ENCODE results near the gene CFLAR. TPM values are rescaled to one million over a fixed set of nuclear protein-coding genes. Genes with fewer than 3 reads are reported as not detected.

CFLAR gene
- total RNA-seq, 4 donors from 2014 or later: 157 to 526 (median 297) TPM

GRCh38 chr2:201191132-201191875 is 75.3 kb downstream of the CFLAR start:
- DNase-seq: no peak
- no peak overlapping the region for H3K4me3 ChIP-seq
- peaks cover 0 to 33% (median 9%) of the 10 kb centered on the region in 4 donors for H3K4me1 ChIP-seq
- no peaks in the 10 kb centered on the region for H3K9me3 ChIP-seq
- no peaks in the 10 kb centered on the region for H3K27me3 ChIP-seq
- no peak for TF ChIP-seq POLR2A (IDR thresholded peaks at IDR 0.05)
- TF ChIP-seq CTCF (IDR thresholded peaks at IDR 0.05): no peak
- peaks cover 0 to 22% (median 0%) of the 10 kb centered on the region in 3 donors for H3K36me3 ChIP-seq
- H3K27ac ChIP-seq: peak overlapping the region in 3 of 4 donors; percentile 32 to 61 (median 33)

GRCh38 chr2:201194097-201194496 is 78.1 kb downstream of the CFLAR start:
- no peaks in the 10 kb centered on the region for H3K27me3 ChIP-seq
- TF ChIP-seq CTCF (IDR thresholded peaks at IDR 0.05): no peak
- TF ChIP-seq POLR2A (IDR thresholded peaks at IDR 0.05): no peak
- H3K36me3 ChIP-seq: peaks cover 0 to 23% (median 0%) of the 10 kb centered on the region in 3 donors
- peak overlapping the region; percentile 7 to 60 (median 39) for H3K27ac ChIP-seq
- no peak overlapping the region for H3K4me3 ChIP-seq
- no peaks in the 10 kb centered on the region for H3K9me3 ChIP-seq
- no peak for DNase-seq
- H3K4me1 ChIP-seq: peaks cover 0 to 24% (median 9%) of the 10 kb centered on the region in 4 donors

DNA sequence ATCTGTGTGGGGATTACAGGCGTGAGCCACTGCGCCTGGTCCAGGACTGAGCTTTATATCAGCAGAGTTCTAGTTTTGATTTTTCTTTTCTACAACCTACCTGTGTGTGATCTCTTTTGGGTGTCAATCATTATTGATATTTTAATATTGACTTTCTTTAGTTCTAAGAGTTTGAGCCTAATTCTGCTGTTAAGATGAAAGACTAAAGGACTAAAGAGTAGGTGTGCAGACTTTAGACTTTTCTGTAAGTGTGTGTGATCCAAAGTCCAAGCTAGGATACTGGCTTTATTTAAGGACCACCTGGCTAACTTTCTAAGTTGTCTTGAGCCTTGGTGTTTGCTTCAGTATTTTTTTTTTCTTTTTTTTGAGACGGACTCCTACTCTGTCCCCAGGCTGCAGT is 79.4 kb downstream of the CFLAR start:
- Histone ChIP-seq H3K27ac (peak overlapping the region in 3 of 4 donors; percentile 6 to 62 (median 36)), H3K27me3 (no peaks in the 10 kb centered on the region), H3K4me1 (peaks cover 0 to 24% (median 9%) of the 10 kb centered on the region in 4 donors), H3K36me3 (peaks cover 0 to 25% (median 0%) of the 10 kb centered on the region in 3 donors), H3K4me3 (no peak overlapping the region), H3K9me3 (no peaks in the 10 kb centered on the region)
- TF ChIP-seq CTCF (IDR thresholded peaks at IDR 0.05): no peak
- no peak for TF ChIP-seq POLR2A (IDR thresholded peaks at IDR 0.05)
- DNase-seq: no peak

- H3K4me1 ChIP-seq: peaks cover 0 to 24% (median 9%) of the 10 kb centered on the region in 4 donors
- DNase-seq: no peak
- peaks cover 0 to 32% (median 0%) of the 10 kb centered on the region in 3 donors for H3K36me3 ChIP-seq
- peak overlapping the region in 2 of 4 donors; percentile 36 to 62 for H3K27ac ChIP-seq
- H3K27me3 ChIP-seq: no peaks in the 10 kb centered on the region
- TF ChIP-seq POLR2A (IDR thresholded peaks at IDR 0.05): no peak
- TF ChIP-seq CTCF (IDR thresholded peaks at IDR 0.05): no peak
- no peaks in the 10 kb centered on the region for H3K9me3 ChIP-seq
- no peak overlapping the region for H3K4me3 ChIP-seq
These were observed 80.0 kb downstream of the CFLAR start for GRCh38 chr2:201196003-201196402.

- peaks cover 0 to 24% (median 9%) of the 10 kb centered on the region in 4 donors for H3K4me1 ChIP-seq
- no peak for DNase-seq
- no peaks in the 10 kb centered on the region for H3K9me3 ChIP-seq
- no peaks in the 10 kb centered on the region for H3K27me3 ChIP-seq
- no peak overlapping the region for H3K4me3 ChIP-seq
- TF ChIP-seq POLR2A (IDR thresholded peaks at IDR 0.05) (no peak), CTCF (IDR thresholded peaks at IDR 0.05) (no peak)
- peaks cover 0 to 38% (median 0%) of the 10 kb centered on the region in 3 donors for H3K36me3 ChIP-seq
- H3K27ac ChIP-seq: no peak overlapping the region
These were observed 80.8 kb downstream of the CFLAR start for GRCh38 chr2:201196803-201197202.

Measured in Peyer's patch (tissue), 4 donors.